Heart right ventricle (tissue), 16 donors: ENCODE measurements around the gene KAT6B. TPM values are rescaled to one million over a fixed set of nuclear protein-coding genes. Genes with fewer than 3 reads are reported as not detected.

Experiments
- ATAC-seq, 8 donors: fragments of 200-7000 bp; cut with Tn5 transposase; one replicate each; pipeline ENCODE4 v1.9.1; 2020; ENCODE audit warnings: mild to moderate bottlenecking in 8 of 8, moderate library complexity in 8 of 8, moderate number of reproducible peaks in 1 of 8
- DNase-seq, 2 donors: peaks; one replicate each; pipeline ENCODE4 v3.0.0-alpha.2; 2020
- H3K27ac ChIP-seq, 10 donors: fragments of 200-600 bp; sonication (generic) in 2 of 10; one replicate each; pipeline versions ENCODE4 v1.5.0 to v1.8.0; 2020 to 2022; ENCODE audit warnings: mild to moderate bottlenecking in 3 of 10
- H3K27me3 ChIP-seq, 7 donors: fragments of 200-600 bp; one replicate each; pipeline ENCODE4 v1.8.0; 2021 to 2022; ENCODE audit warnings: mild to moderate bottlenecking in 2 of 7
- H3K36me3 ChIP-seq, 9 donors: fragments of 200-600 bp; sonication (generic) in 1 of 9; one replicate each; pipeline versions ENCODE4 v1.5.0 to v1.8.0; 2020 to 2022; ENCODE audit warnings: mild to moderate bottlenecking in 2 of 9
- H3K4me1 ChIP-seq, 9 donors: fragments of 200-600 bp; sonication (generic) in 1 of 9; one replicate each; pipeline versions ENCODE4 v1.5.0 to v1.8.0; 2020 to 2022; ENCODE audit warnings: mild to moderate bottlenecking in 4 of 9
- H3K4me3 ChIP-seq, 10 donors: fragments of 200-600 bp; sonication (generic) in 2 of 10; one replicate each; pipeline versions ENCODE4 v1.5.0 to v1.8.0; 2020 to 2022; ENCODE audit warnings: mild to moderate bottlenecking in 7 of 10, moderate library complexity in 2 of 10
- H3K9me3 ChIP-seq, 11 donors: fragments of 200-600 bp in 10 of 11; sonication (generic) in 2 of 11; one replicate each; pipeline versions ENCODE4 v1.5.0 to v1.8.0; 2013 to 2022; ENCODE audit warnings: mild to moderate bottlenecking in 2 of 11, control low read depth in 1 of 11, moderate library complexity in 1 of 11
- WGBS, 2 donors: extraction: QIAGEN DNeasy Blood & Tissue Kit; methylation state at CpG; one replicate each; pipeline ENCODE4 v1.1.7; 2013; ENCODE audit warnings: inconsistent platforms in 1 of 2; 5-methylcytosine and 5-hydroxymethylcytosine counted together
- intact Hi-C, 10 donors: fragments of 100-400 bp; cut with DNase I; formaldehyde crosslinking; loops; one replicate each; pipeline versions ENCODE4 v1.11.1 to v1.14.2; 2022
- polyA plus RNA-seq, 2 donors: library from polyadenylated mRNA; stranded (reverse); fragments of 200-250 nt; gene quantifications; one replicate each; pipeline ENCODE4 v1.2.3, GENCODE V29; 2013
- total RNA-seq, 10 donors: library from RNA; stranded (reverse); fragmentation: NEBNext Ultra II Directional in 3 of 10; extraction: Animal tissue kit (Norgen Biotek cat#: 25700) in 3 of 10; gene quantifications; one replicate each; pipeline versions ENCODE4 v1.2.1 to v1.2.4, GENCODE V29; 2021 to 2023
- TF ChIP-seq, protein P1 (sequence below), 9 donors: fragments of 200-600 bp; sonication (generic) in 2 of 9; IDR thresholded peaks; one replicate each; pipeline versions ENCODE4 v1.5.0 to v1.8.0; 2021 to 2022; ENCODE audit warnings: antibody characterized with exemption in 9 of 9, mild to moderate bottlenecking in 5 of 9, moderate library complexity in 1 of 9
- donor health status: Arrhythmogenic right ventricular cardiomyopathy.
- donor health status: ischemic (EF 13 %, LVEDD 7.1; RV severe dilation, severe dysfunction).
- donor health status: healthy with polysubstance abuse.
- donor health status: DM: no; HTN: yes; CAD: no.
- donor health status: DM: no; HTN: no; CAD: no.
- donor health status: ischemic (EF 25% LVEDD 6.9; RV normal size, moderate dysfunction).
- donor health status: ischemic (EF 25% LVEDD 5.7; RV mildly dilated, moderate dysfunction).
- donor health status: healthy.
- donor health status: DM: yes; HTN: yes; CAD: no.
- donor health status: Ischemic cardiomyopathy.
- donor health status: ischemic (EF 35%, LVEDD 5.7; RV mildly dilated, moderate dysfunction).
- donor health status: nonischemic (EF 11% LVEDD 7.7; RV severe dilation, severe dysfunction).
- donor health status: DM: yes; HTN: yes; CAD: no.
- donor health status: PGD.
- donor health status: ischemic (EF 29% LVEDD 5.4; RV normal size, mild dysfunction).
- donor health status: nonischemic (EF 23%, LVEDD 6.1; RV moderate dilation, normal function).

Gene KAT6B
- total and polyA plus RNA-seq, 12 donors: 3.4 to 58.4 (median 46.5) TPM

DNA sequence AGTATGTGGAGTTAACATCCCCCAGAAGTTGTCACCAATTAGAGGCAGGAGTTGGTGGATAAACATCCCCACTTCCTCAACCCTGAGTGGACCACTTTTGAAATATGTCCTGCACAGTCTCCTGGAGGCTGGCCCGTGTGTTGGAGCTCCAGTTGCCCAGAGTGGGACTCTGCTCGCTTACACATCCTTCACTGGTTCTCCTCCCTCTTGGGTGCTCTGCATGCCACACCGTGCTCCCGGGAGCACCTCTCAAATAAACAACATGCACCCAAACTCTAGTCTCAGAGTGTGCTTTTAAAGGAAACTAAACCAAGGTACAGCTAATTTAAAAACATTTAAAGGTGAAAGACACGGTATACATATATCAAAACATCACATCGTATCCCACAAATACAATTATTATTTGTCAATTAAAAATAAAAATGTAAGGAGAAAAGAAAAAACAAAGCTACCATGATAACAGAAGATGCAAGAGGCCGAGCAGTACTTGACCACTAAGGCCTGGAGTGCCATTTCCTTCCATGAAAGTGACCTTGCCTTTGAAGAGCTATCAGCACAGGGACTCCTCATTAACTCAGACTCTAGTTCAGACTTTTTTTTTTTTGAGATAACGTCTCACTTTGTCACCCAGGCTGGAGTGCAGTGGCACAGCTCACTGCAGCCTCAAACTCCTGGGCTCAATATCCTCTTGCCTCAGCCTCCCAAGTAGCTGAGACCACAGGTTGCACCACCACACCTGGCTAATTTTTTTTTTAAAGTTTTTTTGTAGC is 237.2 kb downstream of the KAT6B start:
- Histone ChIP-seq H3K27me3 (no peaks in the 10 kb centered on the region), H3K4me1 (peaks cover 0 to 9% (median 0%) of the 10 kb centered on the region in 9 donors), H3K36me3 (no peaks in the 10 kb centered on the region), H3K27ac (no peak overlapping the region), H3K9me3 (no peaks in the 10 kb centered on the region), H3K4me3 (no peak overlapping the region)
- DNase-seq: no peak
- TF ChIP-seq, protein P1, sequence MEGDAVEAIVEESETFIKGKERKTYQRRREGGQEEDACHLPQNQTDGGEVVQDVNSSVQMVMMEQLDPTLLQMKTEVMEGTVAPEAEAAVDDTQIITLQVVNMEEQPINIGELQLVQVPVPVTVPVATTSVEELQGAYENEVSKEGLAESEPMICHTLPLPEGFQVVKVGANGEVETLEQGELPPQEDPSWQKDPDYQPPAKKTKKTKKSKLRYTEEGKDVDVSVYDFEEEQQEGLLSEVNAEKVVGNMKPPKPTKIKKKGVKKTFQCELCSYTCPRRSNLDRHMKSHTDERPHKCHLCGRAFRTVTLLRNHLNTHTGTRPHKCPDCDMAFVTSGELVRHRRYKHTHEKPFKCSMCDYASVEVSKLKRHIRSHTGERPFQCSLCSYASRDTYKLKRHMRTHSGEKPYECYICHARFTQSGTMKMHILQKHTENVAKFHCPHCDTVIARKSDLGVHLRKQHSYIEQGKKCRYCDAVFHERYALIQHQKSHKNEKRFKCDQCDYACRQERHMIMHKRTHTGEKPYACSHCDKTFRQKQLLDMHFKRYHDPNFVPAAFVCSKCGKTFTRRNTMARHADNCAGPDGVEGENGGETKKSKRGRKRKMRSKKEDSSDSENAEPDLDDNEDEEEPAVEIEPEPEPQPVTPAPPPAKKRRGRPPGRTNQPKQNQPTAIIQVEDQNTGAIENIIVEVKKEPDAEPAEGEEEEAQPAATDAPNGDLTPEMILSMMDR (IDR thresholded peaks at IDR 0.05): no peak
- no peak for ATAC-seq
- WGBS, 2 donors: 91 to 95% methylated on average over 8 of the region's 8 CpGs
- intact Hi-C loops: no loop called here

DNA sequence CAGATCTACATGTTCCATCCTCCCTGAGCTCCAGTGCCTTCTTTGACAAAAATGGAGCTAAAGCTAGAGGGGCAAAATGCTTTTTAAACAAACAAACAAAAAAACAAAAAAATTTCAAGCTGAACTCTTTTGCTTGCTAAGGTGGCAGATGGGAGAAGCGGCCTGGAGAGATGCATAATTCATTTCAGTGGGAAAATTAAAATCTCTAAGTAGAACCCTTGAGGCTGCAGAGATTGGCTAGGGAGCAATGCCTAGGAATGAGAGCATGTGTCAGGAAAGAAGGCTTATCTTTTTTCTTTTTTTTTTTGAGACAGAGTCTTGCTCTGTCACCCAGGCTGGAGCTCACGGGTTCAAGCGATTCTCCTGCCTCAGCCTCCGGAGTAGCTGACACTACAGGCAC is 238.7 kb downstream of the KAT6B start:
- 77 to 83% methylated on average over 4 of the region's 4 CpGs for WGBS, 2 donors

DNA sequence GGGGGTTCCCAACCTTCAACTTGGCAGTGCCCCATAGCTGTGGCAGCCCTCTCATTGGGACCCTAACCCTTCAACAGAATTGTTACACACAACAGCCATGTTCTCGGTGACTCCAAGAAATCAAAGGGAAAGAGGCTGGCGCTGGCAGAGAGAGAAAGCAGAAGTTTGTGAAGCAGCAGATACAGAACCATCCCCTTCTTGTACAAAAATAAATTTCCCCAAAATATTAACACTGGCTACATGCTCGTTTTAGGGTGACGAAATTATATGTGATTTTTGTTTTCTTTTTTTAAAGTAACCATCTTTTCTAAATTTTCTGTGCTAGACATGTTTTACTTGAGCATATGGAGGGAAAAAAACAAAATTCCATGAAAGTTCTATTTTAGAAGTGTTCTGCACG is 239.9 kb downstream of the KAT6B start:
- 89 to 98% methylated on average over 5 of the region's 5 CpGs for WGBS, 2 donors
- Histone ChIP-seq H3K36me3 (no peaks in the 10 kb centered on the region), H3K27ac (no peak overlapping the region), H3K4me3 (no peak overlapping the region), H3K27me3 (no peaks in the 10 kb centered on the region), H3K4me1 (peaks cover 7 to 22% (median 12%) of the 10 kb centered on the region in 9 donors), H3K9me3 (no peaks in the 10 kb centered on the region)
- TF ChIP-seq, protein P1 (IDR thresholded peaks at IDR 0.05): no peak
- ATAC-seq (no peak), DNase-seq (no peak)
- intact Hi-C loops: no loop called here

More for the DNA sequence above, 238.7 kb downstream of the KAT6B start:
- H3K27ac ChIP-seq: no peak overlapping the region
- H3K4me1 ChIP-seq: peaks cover 0 to 11% (median under 1%) of the 10 kb centered on the region in 9 donors
- no peaks in the 10 kb centered on the region for H3K36me3 ChIP-seq
- intact Hi-C loops: no loop called here
- H3K27me3 ChIP-seq: no peaks in the 10 kb centered on the region
- TF ChIP-seq, protein P1 (IDR thresholded peaks at IDR 0.05): no peak
- DNase-seq: no peak
- no peaks in the 10 kb centered on the region for H3K9me3 ChIP-seq
- H3K4me3 ChIP-seq: no peak overlapping the region
- ATAC-seq: no peak

DNA sequence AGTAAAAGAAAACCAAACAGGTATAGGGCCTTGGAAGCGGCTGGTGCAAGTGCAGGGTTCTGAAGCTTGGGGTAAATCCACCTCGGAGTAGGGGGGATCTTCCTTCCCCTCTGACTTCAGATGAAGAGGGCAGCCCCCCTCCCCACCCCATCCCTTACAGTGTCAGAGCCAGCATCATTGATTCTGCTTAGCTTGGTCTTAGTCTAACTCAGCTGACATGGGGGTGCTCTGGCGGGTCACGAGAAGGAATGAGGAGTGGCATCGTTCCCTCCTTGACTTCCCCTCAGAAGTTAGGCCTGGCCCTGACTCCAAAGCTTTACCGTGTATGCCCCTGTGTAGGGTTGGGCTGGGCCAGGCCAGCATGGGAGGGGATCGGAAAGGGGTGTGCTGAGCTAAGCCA is 240.9 kb downstream of the KAT6B start:
- 90 to 93% methylated on average over 7 of the region's 7 CpGs for WGBS, 2 donors
- H3K4me3 ChIP-seq: no peak overlapping the region
- no peaks in the 10 kb centered on the region for H3K36me3 ChIP-seq
- no peaks in the 10 kb centered on the region for H3K27me3 ChIP-seq
- ATAC-seq: no peak
- intact Hi-C loops: no loop called here
- no peak overlapping the region for H3K27ac ChIP-seq
- no peak for DNase-seq
- no peaks in the 10 kb centered on the region for H3K9me3 ChIP-seq
- H3K4me1 ChIP-seq: peaks cover 7 to 26% (median 14%) of the 10 kb centered on the region in 9 donors
- TF ChIP-seq, protein P1 (IDR thresholded peaks at IDR 0.05): no peak
